ENCODE measurements around the gene AZIN2. TPM values are rescaled to one million over a fixed set of nuclear protein-coding genes. Genes with fewer than 3 reads are reported as not detected.
"Not testable (repeated sequence)": the region's sequence is repeated elsewhere in the genome, so short reads cannot be mapped to it uniquely, and the experiment has no call there.

AZIN2 gene
- total and polyA plus RNA-seq, 5 experiments from 2014 or later, result 5.9 to 11.3 (median 10.6) TPM

GRCh38 chr1:33122483-33123178 lies 41.7 kb downstream of the AZIN2 start:
- H3K4me1 Mint-ChIP-seq, result peaks cover 18 to 24% (median 22%) of the 10 kb centered on the region in 4 donors
- no peak overlapping the region for H3K27ac Mint-ChIP-seq
- no peaks in the 10 kb centered on the region for H3K27me3 Mint-ChIP-seq
- no peaks in the 10 kb centered on the region for H3K9me3 Mint-ChIP-seq
- POLR2A ChIA-PET, result no interaction called here
- peaks cover 0 to 7% (median 2%) of the 10 kb centered on the region in 3 donors for H3K36me3 Mint-ChIP-seq
- DNase-seq, result no peak
- no peak for ATAC-seq
- H3K4me3 Mint-ChIP-seq, result no peak overlapping the region

GRCh38 chr1:33123266-33123665 lies 42.3 kb downstream of the AZIN2 start:
- no peaks in the 10 kb centered on the region for H3K27me3 Mint-ChIP-seq
- H3K27ac Mint-ChIP-seq, result peak overlapping the region in 1 of 10 donors; percentile 58
- DNase-seq, result no peak
- peaks cover 16 to 28% (median 25%) of the 10 kb centered on the region in 4 donors for H3K4me1 Mint-ChIP-seq
- H3K9me3 Mint-ChIP-seq, result no peaks in the 10 kb centered on the region
- H3K4me3 Mint-ChIP-seq, result peak overlapping the region in 1 of 10 donors; percentile 29
- ATAC-seq, result no peak
- POLR2A ChIA-PET, result no interaction called here
- peaks cover 0 to 7% (median 1%) of the 10 kb centered on the region in 3 donors for H3K36me3 Mint-ChIP-seq

GRCh38 chr1:33124647-33125046 lies 43.7 kb downstream of the AZIN2 start:
- H3K27me3 Mint-ChIP-seq, H3K9me3 Mint-ChIP-seq, POLR2A ChIA-PET, H3K27ac Mint-ChIP-seq, ATAC-seq, DNase-seq, H3K4me3 Mint-ChIP-seq, H3K36me3 Mint-ChIP-seq: not testable (repeated sequence)
- peaks cover 17 to 42% (median 38%) of the 10 kb centered on the region in 4 donors for H3K4me1 Mint-ChIP-seq

DNA sequence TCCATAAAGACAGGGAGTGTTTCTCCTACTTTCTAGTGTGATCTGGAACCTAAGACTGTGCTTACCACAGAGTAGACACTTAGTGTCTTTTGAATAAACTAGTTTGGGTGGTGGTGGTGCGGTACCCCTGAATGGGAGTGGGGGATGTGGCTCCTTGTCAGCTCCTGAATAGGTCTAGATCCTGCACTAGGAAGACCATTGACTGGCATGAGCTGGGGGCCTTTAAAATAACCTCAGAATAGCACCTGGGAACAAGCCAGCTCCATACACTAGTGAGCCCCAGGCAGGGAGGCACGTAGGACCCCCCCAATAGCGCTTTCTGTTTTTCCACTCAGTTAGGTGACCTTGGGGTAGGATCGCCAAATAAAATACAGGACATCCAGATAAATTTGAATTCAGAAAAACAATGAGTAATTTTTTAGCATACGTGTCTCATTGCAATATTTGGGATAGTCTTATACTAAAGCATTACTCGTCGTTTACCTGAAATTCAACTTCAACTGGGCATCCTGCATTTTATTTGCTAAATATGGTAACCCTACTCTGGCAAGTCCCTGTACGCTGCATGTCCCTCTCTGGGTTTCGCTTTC lies 45.6 kb downstream of the AZIN2 start:
- no peaks in the 10 kb centered on the region for H3K27me3 Mint-ChIP-seq
- no peaks in the 10 kb centered on the region for H3K9me3 Mint-ChIP-seq
- H3K36me3 Mint-ChIP-seq, result peaks cover 0 to 9% (median 0%) of the 10 kb centered on the region in 3 donors
- peaks cover 22 to 55% (median 51%) of the 10 kb centered on the region in 4 donors for H3K4me1 Mint-ChIP-seq
- ATAC-seq (no peak), DNase-seq (no peak)
- POLR2A ChIA-PET, result interaction anchor here (0.6 to 2.5 kb wide), 20 partner anchors 9 to 476 kb away, joined by 3 to 34 read pairs (median 4); partner anchors contain the start of genes AZIN2, RBBP4, RNF19B and TRIM62
- peak overlapping the region; percentile 92 to 97 (median 96) for H3K27ac Mint-ChIP-seq
- H3K4me3 Mint-ChIP-seq, result peak overlapping the region; percentile 87 to 97 (median 94)

- Mint-ChIP-seq H3K36me3 (peaks cover 0 to 6% (median 0%) of the 10 kb centered on the region in 3 donors), H3K9me3 (no peaks in the 10 kb centered on the region), H3K27ac (peak overlapping the region; percentile 92 to 97 (median 96)), H3K4me3 (peak overlapping the region; percentile 87 to 97 (median 94)), H3K27me3 (no peaks in the 10 kb centered on the region), H3K4me1 (peaks cover 22 to 55% (median 51%) of the 10 kb centered on the region in 4 donors)
- POLR2A ChIA-PET, result interaction anchor here (0.6 to 2.5 kb wide), 25 partner anchors 8 to 490 kb away, joined by 3 to 34 read pairs (median 4); partner anchors contain the start of genes AZIN2, RBBP4, RNF19B and TRIM62
- peak; percentile 93 to 94 for ATAC-seq
- peak; percentile 95 to 99 (median 98) for DNase-seq
Measured at GRCh38 chr1:33127001-33127823, 46.3 kb downstream of the AZIN2 start.

GRCh38 chr1:33128781-33129180 lies 47.8 kb downstream of the AZIN2 start:
- no peak for DNase-seq
- H3K36me3 Mint-ChIP-seq, result peaks cover 0 to 2% (median 0%) of the 10 kb centered on the region in 3 donors
- peak overlapping the region; percentile 35 to 97 (median 81) for H3K4me3 Mint-ChIP-seq

GRCh38 chr1:33130297-33130696 lies 49.3 kb downstream of the AZIN2 start:
- Mint-ChIP-seq H3K4me3 (peak overlapping the region in 3 of 10 donors; percentile 3 to 33 (median 12)), H3K4me1 (peaks cover 29 to 60% (median 52%) of the 10 kb centered on the region in 4 donors), H3K36me3 (peaks cover 0 to 2% (median 0%) of the 10 kb centered on the region in 3 donors), H3K9me3 (no peaks in the 10 kb centered on the region), H3K27ac (peak overlapping the region in 4 of 10 donors; percentile 3 to 82 (median 18)), H3K27me3 (no peaks in the 10 kb centered on the region)
- ATAC-seq (no peak), DNase-seq (no peak)
- POLR2A ChIA-PET, result no interaction called here

More at GRCh38 chr1:33128781-33129180, 47.8 kb downstream of the AZIN2 start:
- no peak for ATAC-seq
- peaks cover 28 to 60% (median 53%) of the 10 kb centered on the region in 4 donors for H3K4me1 Mint-ChIP-seq
- H3K27ac Mint-ChIP-seq, result peak overlapping the region; percentile 50 to 94 (median 89)
- POLR2A ChIA-PET, result no interaction called here
- H3K27me3 Mint-ChIP-seq, result no peaks in the 10 kb centered on the region
- no peaks in the 10 kb centered on the region for H3K9me3 Mint-ChIP-seq

- DNase-seq, result no peak
- POLR2A ChIA-PET, result no interaction called here
- ATAC-seq, result no peak
- Mint-ChIP-seq H3K27ac (peak overlapping the region in 3 of 10 donors; percentile 33 to 71 (median 61)), H3K4me3 (no peak overlapping the region), H3K27me3 (no peaks in the 10 kb centered on the region), H3K9me3 (no peaks in the 10 kb centered on the region), H3K36me3 (peaks cover 0 to 2% (median 0%) of the 10 kb centered on the region in 3 donors), H3K4me1 (peaks cover 25 to 51% (median 44%) of the 10 kb centered on the region in 4 donors)
Measured at GRCh38 chr1:33131191-33131590, 50.2 kb downstream of the AZIN2 start.

- Mint-ChIP-seq H3K4me1 (peaks cover 25 to 37% (median 33%) of the 10 kb centered on the region in 4 donors), H3K9me3 (no peaks in the 10 kb centered on the region), H3K36me3 (peaks cover 0 to 2% (median 0%) of the 10 kb centered on the region in 3 donors), H3K27ac (peak overlapping the region in 5 of 10 donors; percentile 6 to 54 (median 14)), H3K27me3 (no peaks in the 10 kb centered on the region), H3K4me3 (no peak overlapping the region)
- ATAC-seq (no peak), DNase-seq (no peak)
- POLR2A ChIA-PET, result no interaction called here
Measured at GRCh38 chr1:33132549-33132948, 51.6 kb downstream of the AZIN2 start.

DNA sequence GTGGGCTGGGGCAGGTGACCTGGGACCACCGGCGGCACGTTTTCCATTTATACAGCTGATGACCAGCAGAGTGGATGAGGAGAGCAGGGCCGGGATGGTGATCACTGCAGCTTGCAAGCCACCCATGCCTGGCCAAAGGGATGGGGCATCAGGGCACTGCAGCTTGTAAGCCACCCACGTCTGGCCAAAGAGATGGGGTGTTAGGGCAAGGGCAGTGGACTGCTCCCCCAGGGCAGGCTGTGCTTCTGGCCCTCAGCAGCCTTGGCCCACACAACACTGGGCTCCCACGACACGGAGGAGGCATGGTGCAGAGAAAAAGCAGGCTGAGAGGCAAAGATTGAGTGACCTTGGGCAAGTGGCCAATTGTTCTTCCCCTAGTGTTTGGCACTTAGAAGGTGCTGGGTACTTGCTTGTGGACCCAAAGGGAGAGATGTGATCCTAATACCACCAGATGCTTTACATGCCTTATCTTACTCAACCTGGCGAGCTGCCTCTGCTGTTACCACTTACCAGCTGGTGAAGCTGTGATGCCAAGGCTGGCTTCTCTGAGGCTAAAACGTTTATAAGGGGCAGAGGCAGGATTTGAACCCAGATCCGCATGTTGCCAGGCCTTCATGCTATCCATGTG lies 52.6 kb downstream of the AZIN2 start:
- no peak overlapping the region for H3K4me3 Mint-ChIP-seq
- H3K9me3 Mint-ChIP-seq, result no peaks in the 10 kb centered on the region
- POLR2A ChIA-PET, result no interaction called here
- peak overlapping the region in 2 of 10 donors; percentile 4 to 90 for H3K27ac Mint-ChIP-seq
- ATAC-seq (no peak), DNase-seq (no peak)
- H3K4me1 Mint-ChIP-seq, result peaks cover 25 to 34% (median 29%) of the 10 kb centered on the region in 4 donors
- H3K36me3 Mint-ChIP-seq, result peaks cover 0 to 2% (median 0%) of the 10 kb centered on the region in 3 donors
- no peaks in the 10 kb centered on the region for H3K27me3 Mint-ChIP-seq

DNA sequence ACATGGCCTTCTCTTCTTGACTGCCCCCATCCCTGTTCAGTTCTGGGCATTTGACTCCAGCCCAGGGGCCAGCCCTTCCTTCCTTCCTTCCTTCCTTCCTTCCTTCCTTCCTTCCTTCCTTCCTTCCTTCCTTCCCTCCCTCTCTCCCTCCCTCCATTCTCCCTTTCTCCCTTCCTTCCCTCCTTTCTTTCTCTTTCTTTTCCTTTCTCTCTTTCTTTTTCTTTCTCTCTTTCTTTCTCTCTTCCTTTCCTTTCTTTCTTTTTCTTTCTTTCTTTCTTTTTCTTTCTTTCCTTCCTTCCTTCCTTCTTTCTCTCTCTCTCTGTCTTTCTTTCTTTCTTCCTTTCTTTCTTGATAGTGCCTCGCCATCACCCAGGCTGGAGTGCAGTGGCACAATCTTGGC lies 55.1 kb downstream of the AZIN2 start:
- not testable (repeated sequence) for H3K4me3 Mint-ChIP-seq, H3K36me3 Mint-ChIP-seq, H3K27me3 Mint-ChIP-seq, ATAC-seq, DNase-seq, H3K9me3 Mint-ChIP-seq
- Mint-ChIP-seq H3K4me1 (peaks cover 8 to 25% (median 19%) of the 10 kb centered on the region in 4 donors), H3K27ac (peak overlapping the region in 1 of 10 donors; percentile 60)
- POLR2A ChIA-PET, result interaction anchor here (1.2 kb wide), 1 partner anchor 9 kb away, joined by 3 read pairs; no protein-coding TSS in a partner anchor

DNA sequence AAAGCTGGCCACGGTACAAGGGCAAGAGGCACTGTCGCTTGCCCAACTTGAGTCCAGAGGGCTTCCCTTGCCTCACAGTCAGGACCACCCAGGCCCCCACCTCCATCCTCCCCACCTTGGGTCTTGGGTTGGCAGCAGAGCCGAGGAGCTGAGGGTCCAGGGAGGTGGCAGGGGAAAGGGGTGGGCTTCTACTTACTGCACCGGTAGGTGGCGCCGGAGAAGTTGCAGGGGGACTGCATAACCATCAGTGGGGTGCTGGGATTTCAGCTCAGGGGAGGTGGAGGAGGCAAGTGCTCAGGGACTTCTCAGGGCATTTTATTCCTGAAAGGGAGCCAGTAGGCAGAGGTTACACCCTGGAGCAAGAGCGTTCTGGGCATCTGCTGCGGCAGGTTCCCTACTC lies 56.8 kb downstream of the AZIN2 start:
- Mint-ChIP-seq H3K27ac (no peak overlapping the region), H3K27me3 (no peaks in the 10 kb centered on the region), H3K4me3 (no peak overlapping the region), H3K36me3 (no peaks in the 10 kb centered on the region), H3K9me3 (no peaks in the 10 kb centered on the region), H3K4me1 (peaks cover 6 to 27% (median 18%) of the 10 kb centered on the region in 4 donors)
- POLR2A ChIA-PET, result interaction anchor here (1.3 kb wide), 1 partner anchor 10 kb away, joined by 8 read pairs; no protein-coding TSS in a partner anchor
- ATAC-seq (peak; percentile 70 to 73), DNase-seq (peak in 7 of 10 donors; percentile 20 to 49 (median 34))

Measured in naive thymus-derived CD8-positive, alpha-beta T cell (primary cell).